DLD1 (cell line): ENCODE results near the gene P2RY8.
"Not testable (repeated sequence)": the region's sequence is repeated elsewhere in the genome, so short reads cannot be mapped to it uniquely, and the experiment has no call there.

ENCODE experiments used
- in situ Hi-C: cut with HindIII; loops from 2 replicates; pipeline ENCODE4 v1.10.0; 2017; ENCODE audit warnings: low sequenced_read_pairs

The P2RY8 gene, protein sequence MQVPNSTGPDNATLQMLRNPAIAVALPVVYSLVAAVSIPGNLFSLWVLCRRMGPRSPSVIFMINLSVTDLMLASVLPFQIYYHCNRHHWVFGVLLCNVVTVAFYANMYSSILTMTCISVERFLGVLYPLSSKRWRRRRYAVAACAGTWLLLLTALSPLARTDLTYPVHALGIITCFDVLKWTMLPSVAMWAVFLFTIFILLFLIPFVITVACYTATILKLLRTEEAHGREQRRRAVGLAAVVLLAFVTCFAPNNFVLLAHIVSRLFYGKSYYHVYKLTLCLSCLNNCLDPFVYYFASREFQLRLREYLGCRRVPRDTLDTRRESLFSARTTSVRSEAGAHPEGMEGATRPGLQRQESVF

DNA sequence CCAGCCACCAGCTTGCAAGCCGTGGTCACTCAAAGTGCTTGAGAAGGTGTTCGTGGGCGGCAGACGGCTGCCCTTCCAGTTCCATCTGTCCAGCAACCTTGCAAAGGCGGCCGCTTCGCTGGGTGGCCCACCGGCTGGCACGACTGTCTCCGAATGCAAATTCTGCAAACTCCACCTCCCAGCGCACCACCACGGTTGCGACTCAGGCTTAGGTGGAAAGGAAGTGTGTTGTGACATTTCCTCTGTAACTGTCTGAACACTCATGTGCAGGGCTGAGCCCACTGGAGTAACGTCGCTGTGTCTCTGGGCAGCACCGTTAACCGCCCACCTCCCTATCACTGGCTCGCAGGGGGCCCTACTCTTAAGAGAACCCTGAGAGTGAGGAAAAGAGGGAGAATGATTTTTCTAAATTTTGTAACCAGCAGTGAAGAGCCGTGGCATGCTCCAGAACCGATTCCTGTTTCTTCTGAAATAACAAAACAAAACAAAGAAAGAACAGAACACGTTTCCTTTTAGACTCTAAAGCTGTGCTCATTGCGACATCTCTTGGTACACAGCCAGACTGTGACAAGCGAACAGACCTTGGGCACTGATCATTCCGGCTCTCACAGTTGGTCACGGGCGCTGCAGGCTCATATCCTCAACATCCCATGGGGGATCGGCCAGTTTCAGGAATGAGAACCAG, at the start of gene P2RY8:
Gene P2RY8 (minus strand): TSS at position 155 of the 685 bp plus-strand sequence. CDS start 70,627 bp downstream, outside the sequence.
- in situ Hi-C loops: no loop called here

- in situ Hi-C loops: no loop called here
These were observed 47.4 kb upstream of the P2RY8 start for GRCh38 chrX:1584237-1585011.

DNA sequence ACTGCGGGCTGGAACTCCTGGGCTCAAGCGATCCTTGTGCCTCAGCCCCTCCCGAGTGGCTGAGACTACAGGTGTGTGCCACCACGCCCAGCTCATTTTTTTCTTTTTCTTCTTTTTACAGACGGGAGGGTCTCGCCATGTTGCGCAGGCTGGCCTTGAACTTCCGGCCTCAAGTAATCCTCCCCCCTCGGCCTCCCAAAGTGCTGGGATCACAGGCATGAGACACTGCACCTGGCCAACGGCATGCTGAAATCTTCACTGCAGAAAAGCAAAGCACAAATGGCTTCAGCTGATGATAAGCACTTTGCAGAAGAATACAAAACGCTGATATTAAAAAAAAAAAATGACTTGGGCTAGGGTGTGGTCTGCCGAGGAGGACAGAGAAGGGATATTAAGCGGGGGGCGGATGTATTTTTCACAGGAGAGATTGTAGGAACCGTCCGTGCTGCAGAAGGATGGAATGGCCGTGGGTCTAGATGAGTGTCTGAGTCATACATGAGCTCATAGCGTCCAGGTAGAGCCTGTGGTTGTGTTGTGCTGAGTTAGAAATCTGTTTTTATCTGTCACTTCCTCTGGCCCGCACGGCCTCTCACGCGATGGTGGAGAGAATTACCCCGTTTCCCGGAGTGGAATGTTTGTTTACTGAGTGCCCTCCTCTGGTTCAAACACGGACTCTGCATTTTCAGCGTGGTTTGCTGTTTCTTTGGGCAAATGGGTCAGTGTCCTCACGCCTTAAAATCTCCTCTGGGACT, 45.9 kb upstream of the P2RY8 start:
- in situ Hi-C loops: no loop called here

DNA sequence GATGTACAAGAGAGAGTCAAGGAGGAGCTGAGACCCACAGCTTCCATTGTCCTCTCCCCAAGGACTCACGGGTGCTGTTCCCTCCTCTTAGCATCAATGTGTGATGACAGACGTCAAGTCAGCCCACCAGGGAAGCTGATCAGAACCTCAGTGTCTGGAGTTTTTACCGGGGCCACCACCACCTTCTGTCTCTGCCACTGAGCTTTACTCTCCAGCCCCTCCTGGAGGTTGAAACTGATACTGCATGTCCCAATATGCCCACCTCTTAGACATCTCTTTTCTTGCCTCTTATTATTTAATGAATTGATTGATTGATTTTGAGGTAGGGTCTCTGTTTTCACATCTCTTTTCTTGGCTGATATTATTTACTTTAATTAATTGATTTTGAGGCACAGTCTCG, 44.1 kb upstream of the P2RY8 start:
- in situ Hi-C loops: no loop called here

DNA sequence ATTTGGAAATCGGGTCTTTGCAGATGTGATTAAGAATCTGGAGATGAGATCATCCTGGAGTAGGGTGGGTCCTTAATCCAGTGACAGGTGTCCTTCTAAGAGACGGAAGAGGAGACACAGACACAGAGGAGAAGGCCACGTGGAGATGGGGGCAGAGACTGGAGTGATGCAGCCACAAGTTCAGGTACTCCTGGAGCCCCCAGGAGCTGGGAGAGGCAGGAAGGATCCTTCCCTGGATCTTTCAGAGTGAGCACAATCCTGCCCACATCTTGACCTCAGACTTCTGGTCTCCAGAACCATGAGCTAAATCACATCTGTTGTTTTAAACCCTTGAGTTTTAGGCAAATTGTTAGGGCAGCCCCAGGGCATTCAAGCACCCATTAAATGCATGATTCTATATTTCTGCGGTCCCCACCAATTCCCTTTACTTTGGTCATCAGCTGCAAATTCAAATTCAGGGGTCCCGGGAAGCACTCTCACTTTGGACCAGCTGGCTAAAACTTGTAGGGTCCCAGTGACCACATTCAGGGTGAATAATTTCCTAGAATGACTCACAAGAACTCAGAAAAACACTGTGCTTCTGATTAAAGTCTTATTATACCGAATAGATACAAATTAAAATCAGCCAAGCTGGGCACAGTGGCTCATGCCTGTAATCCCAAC, 41.7 kb upstream of the P2RY8 start:
- in situ Hi-C loops: no loop called here

DNA sequence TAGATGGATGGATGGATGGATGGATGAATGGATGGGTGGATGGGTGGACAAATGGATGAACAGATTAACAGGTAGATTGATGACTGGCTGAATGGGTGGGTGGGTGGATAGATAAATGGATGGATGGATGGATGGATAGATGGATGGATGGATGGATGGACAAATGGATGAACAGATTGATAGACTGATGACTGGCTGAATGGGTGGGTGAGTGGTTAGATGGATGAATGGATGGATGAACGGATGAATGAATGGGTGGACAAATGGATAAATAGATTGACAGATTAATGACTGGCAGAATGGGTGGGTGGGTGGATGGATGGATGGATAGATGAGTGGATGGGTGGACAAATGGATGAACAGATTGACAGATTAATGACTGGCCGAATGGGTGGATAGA, 40.9 kb upstream of the P2RY8 start:
- in situ Hi-C loops: no loop called here

DNA sequence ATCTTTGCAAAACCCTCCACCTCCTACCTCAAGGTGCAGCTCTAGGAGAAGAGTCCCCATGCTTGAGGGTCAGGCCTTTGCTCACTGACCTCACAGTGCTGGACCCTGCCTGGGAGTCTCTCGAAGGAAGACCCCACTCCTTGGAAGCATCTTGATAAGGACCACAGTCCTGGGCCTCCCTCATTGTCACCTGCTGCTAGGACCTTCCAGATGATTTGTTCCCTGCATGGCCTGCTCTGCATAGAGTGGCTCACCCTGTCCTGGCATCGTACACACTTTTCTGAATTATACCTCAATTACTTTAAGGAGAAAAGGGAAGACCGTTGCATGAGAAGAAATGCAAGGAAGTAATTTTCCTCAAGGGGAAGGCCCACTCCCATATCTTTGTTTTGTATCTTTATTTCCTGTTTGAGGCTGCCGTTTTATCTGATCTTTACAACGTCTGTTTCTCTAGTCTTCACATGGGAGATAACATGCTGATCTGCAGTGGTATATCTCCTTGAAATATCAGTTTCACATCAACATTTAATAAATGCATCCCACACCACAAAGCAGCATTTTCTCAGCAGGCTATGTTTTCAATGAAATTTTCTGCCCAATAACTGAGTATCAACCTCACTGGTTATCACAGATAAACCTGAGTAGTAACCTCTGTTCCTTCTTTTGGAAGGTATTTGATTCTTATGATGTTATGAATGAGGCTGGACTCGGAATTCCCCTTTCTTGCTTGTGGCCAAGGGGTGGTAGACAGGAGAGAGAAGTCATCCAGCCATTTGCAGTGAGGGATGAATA, 39.4 kb upstream of the P2RY8 start:
- in situ Hi-C loops: no loop called here

DNA sequence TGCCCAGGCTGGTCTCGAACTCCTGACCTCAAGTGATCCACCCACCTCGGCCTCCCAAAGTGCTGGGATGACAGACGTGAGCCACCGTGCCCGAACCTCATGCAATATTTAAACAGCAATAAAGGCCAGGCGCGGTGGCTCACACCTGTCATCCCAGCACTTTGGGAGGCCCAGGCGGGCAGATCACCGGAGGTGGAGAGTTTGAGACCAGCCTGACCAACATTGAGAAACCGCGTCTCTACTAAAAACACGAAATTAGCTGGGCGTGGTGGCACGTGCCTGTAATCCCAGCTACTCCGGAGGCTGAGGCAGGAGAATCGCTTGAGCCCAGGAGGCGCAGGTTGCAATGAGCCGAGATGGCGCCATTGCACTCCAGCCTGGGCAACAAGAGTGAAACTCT, 37.2 kb upstream of the P2RY8 start:
- in situ Hi-C loops: not testable (repeated sequence)

GRCh38 chrX:1564750-1565683, 28.0 kb upstream of the P2RY8 start:
- in situ Hi-C loops: no loop called here

GRCh38 chrX:1564077-1564476, 27.1 kb upstream of the P2RY8 start:
- in situ Hi-C loops: not testable (repeated sequence)

GRCh38 chrX:1561164-1561563, 24.2 kb upstream of the P2RY8 start:
- in situ Hi-C loops: no loop called here

- in situ Hi-C loops: no loop called here
These were observed 21.9 kb upstream of the P2RY8 start for GRCh38 chrX:1558761-1559468.

- in situ Hi-C loops: not testable (repeated sequence)
These were observed 20.5 kb upstream of the P2RY8 start for GRCh38 chrX:1557442-1557841.

DNA sequence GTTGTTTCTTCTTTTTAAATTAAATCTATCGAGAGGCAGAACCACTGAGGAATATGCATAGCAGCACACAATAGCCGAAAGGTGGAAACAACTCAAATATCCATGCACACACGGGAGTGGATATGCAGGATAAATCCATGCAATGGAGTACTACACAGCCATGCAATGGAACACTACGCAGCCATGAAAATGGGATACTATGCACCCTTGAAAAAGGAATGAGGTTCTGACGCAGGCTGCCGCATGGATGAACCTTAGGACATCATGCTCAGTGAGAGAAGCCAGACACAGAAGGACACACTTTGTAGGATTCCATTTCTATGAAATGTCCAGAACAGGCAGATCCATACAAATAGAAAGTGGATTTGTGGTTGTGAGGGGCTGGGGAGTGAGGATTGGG, 18.4 kb upstream of the P2RY8 start:
- in situ Hi-C loops: no loop called here

GRCh38 chrX:1554469-1555210, 17.7 kb upstream of the P2RY8 start:
- in situ Hi-C loops: no loop called here

GRCh38 chrX:1551959-1552546, 15.1 kb upstream of the P2RY8 start:
- in situ Hi-C loops: no loop called here

GRCh38 chrX:1546691-1547251, 9.8 kb upstream of the P2RY8 start:
- in situ Hi-C loops: no loop called here
